ENCODE measurements around the gene KRT77.
A peak's percentile ranks its signal among the peaks of the same experiment; 100 is the strongest.

The KRT77 gene

DNA sequence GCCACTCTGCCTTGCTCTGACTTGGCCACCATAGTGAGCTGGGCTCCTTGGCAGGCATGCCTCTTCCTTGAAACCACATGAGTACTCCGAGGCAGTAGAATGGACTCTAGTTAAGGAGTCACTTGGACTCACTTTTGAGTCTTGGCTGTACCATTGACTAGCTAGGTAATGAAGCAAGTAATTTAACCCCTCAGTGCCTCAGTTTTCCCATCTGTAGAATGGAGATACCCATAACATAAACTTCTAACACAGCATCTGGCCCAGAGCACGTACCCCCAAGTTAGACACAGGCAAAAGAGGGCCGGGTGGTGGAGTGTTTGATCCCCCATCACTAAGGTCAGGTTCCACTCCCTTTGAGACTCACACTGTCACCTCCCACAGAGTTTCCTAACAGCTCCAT, 8.3 kb downstream of the KRT77 start:
- intact Hi-C loops (cut with DNase I), result no loop called here
- DNase-seq, result peak in 1 of 10 donors; percentile 13

DNA sequence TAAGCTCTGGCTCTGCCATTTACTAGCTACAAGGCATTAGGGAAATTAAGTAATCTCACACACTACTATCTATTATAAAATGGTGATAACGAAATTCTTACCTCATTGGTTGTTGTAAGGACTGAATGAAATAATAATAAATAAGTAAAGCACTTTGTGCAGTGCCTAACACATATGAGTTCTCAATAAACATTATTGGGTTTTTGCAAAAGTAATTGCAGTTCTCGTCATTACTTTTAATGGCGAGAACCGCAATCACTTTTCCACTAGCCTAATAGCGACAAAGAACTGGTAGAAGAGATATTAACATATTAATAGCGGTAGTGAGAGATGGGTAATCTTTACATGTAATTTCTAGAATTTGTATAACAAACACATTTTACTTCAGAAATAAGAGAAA, 9.2 kb downstream of the KRT77 start:
- no peak for DNase-seq
- intact Hi-C loops (cut with DNase I), result no loop called here

- no peak for DNase-seq
- intact Hi-C loops (cut with DNase I), result no loop called here
Observed at GRCh38 chr12:52693261-52693660, 10.1 kb downstream of the KRT77 start.

DNA sequence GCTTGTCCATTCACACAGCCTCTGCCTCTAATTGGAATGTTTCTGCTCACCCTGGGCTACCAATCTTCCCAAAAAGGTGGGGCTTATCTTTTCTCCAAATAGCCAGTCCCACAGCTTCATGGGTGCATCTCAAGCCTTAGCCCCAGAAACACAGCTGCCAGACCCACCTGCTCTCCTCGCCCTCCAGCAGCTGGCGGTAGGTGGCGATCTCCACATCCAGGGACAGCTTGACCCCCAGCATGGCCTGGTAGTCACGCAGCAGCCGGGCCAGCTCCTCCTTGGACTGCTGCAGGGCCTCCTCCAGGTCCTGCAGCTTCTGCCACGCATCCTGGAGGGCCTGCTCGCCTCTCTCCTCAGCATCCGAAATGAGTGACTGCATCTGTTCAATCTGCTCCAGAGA, 11.1 kb downstream of the KRT77 start:
- no peak for DNase-seq
- intact Hi-C loops (cut with DNase I), result no loop called here

DNA sequence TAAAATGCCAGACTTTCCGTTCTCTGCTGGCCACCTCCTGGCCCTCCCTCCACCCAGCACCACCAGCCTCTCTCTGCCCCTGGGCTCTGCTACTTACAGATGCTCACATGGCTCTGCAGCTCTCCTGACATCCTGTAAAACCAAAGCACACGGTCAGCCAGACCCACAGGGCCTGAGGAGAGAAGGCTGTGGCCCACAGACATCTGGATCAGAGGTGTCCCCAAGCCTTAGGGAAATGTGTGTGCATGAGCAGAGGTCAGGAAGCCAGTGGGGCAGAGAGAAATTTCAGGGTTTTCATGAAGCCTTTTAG, 11.5 kb downstream of the KRT77 start:
- intact Hi-C loops (cut with DNase I), result no loop called here
- no peak for DNase-seq

- peak in 7 of 10 donors; percentile 19 to 90 (median 46) for DNase-seq
- intact Hi-C loops (cut with DNase I), result no loop called here
Observed at GRCh38 chr12:52691076-52691840, 12.1 kb downstream of the KRT77 start.

DNA sequence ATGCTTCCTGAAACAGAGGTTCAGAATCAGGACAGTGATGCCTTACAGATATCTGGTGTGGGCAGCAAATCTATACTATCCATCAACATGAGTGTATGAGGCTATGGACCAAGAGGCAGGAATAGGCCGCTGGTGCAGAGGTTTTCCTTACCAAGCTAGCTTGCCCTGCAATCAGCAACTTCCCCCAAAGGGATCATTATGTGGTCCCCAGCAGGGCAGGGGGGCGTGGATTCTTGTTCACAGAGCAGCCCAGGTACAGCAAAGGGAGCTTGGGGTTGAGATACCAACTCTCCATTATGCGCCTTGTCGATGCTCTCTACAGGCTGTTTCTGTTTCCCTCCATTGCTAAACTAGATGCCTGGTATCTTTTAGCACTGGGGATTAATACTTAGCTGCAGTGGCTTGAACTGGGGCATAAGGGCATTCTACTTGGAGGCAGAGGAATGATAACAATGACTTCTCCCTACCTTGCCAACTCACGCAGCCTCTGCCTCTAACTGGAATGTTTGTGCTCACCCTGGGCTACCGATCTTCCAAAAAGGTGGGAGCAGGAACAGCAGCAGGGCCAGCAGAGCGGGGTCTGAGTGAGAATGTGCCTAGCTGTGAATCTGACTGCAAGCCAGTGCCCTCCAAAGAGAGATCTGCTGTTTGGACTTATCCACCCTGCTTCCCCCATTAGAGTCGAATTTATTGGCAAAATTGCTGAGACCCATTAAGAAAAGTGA, 12.8 kb downstream of the KRT77 start:
- intact Hi-C loops (cut with DNase I), result no loop called here
- no peak for DNase-seq

- intact Hi-C loops (cut with DNase I), result no loop called here
- no peak for DNase-seq
Observed at GRCh38 chr12:52689936-52690335, 13.4 kb downstream of the KRT77 start.

DNA sequence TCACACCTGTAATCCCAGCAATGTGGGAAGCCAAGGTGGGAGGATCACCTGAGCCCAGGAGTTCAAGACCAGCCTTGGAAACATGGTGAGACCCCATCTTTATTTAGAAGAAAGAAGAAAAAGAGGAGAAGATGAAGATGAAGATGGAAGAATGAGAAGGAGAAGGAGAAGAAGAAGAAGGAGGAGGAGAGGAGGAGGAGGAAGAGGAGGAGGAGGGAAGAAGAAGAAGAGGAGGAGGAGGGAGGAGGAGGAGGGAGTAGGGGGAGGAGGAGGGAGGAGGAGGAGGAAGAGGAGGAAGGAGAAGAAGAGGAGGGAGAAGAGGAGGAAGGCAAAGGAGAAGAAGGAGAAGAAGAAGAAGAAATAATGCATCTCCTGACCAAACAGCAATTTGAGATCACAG, 14.1 kb downstream of the KRT77 start:
- DNase-seq, result no peak
- intact Hi-C loops (cut with DNase I), result no loop called here

- intact Hi-C loops (cut with DNase I), result no loop called here
- DNase-seq, result no peak
Observed at GRCh38 chr12:52688481-52688880, 14.8 kb downstream of the KRT77 start.

DNA sequence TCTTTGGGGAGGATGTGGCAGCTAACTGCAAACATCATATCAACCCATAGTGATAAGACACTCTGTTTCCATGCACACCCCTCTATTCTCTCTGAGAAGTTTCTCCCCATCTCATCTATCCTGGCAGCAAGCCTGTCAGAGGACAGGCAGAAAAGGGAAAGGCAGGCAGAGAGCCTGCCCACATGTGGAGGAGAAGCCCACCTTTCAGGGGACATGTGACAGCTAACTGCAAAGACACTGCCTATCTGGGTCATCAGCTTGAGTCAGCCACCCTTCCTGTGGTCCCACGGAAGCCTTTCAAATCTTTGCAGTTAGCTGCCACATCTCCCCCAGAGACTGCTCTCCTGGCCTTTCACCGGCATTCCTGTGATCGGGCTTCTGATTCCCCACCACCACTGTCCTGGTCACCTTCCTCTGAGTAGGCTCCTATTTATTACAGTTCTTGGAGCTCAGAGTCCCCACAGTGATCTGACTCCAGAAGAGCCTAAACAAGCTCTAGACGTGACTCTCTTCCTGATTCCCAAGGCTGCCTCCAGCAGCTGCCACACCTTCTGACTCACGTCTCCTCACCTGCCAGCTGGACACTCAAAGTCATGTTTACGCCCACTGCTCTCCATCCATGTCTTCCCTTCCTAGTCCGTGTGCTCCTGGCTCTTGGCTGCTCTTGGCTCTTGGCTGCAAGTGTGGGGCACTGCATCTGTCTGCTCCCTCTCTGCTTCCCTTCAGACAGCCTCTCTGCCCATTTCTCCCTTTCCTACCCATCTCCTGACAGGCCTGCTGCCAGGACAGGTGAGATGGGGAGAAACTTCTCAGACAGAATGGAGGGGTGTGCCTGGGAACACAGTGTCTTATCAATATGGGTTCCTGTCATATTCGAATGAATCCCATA, 15.6 kb downstream of the KRT77 start:
- intact Hi-C loops (cut with DNase I), result no loop called here
- no peak for DNase-seq

DNA sequence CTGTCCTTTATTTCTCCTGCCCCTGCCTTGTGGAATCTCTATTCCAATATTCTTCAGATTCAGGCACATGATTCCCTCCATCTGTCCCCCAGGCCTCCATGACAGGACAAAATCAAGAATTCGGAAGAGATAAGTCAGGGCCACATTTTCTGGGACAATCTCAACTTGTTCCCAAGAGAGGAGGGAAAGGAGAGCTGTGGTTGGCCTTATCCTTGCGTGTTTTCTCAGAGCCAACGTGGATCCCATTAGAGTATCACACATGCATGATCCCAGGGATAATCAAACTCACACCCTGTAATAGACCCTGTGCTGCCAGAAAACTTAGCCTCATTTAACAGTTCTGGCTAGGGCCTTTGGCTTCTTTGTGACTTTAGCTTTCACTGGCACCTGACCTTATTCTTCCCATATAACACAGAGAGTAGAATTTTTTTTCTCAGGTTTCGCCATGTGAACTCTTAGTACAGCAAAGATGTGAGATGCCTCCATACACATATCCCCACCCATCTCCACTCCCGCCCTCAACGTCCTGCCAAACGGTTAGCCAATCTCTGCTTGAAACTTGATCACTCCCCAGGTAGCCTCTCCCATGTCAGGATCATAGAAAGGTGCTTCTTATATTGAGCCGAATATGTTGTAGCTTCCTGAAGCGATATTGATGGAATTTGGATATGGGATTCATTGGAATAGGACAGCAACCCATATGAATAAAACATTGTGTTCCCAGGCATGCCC, 16.4 kb downstream of the KRT77 start:
- DNase-seq, result no peak
- intact Hi-C loops (cut with DNase I), result no loop called here

DNA sequence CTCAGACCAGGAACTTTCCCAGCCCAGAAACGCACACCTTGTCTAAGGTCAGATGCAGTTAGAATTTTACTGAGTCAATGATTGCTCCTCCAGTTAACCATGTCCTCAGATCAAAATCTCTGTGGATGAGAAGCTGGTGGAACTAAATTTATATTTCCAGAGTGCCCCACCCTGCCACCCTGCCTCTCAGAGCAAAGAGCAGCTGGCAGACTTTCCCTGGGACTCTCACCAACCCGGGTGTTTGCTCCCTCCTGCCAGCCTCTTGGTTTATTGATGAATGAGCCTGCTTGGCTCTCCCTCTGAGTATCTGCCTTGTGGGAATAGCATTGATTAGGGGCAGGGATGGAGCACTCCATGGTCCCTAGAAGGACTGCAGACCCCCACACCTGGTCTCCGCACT, 17.3 kb downstream of the KRT77 start:
- DNase-seq, result no peak
- intact Hi-C loops (cut with DNase I), result no loop called here

GRCh38 chr12:52685406-52685890, 17.9 kb downstream of the KRT77 start:
- intact Hi-C loops (cut with DNase I), result no loop called here
- DNase-seq, result no peak

DNA sequence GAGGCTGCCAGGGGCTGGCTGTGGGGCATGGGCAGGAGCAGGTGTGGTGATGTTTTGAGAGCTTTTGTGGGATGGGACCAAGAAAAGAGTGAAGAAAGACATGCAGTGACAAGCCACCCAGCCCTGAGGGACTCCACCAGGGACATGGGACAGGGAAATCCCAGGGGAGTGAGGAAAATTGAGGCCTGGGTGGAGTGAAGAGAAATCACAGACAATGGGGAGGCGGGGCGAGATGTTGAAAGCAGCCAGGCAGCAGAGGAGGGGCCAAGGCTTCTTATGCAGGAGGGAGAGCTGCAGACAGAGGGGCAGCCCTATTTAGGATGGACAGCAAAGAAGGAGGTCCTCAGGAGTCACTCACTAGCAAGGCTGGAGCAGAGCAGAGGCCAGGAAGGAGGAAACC, 18.9 kb downstream of the KRT77 start:
- intact Hi-C loops (cut with DNase I), result no loop called here
- DNase-seq, result no peak

DNA sequence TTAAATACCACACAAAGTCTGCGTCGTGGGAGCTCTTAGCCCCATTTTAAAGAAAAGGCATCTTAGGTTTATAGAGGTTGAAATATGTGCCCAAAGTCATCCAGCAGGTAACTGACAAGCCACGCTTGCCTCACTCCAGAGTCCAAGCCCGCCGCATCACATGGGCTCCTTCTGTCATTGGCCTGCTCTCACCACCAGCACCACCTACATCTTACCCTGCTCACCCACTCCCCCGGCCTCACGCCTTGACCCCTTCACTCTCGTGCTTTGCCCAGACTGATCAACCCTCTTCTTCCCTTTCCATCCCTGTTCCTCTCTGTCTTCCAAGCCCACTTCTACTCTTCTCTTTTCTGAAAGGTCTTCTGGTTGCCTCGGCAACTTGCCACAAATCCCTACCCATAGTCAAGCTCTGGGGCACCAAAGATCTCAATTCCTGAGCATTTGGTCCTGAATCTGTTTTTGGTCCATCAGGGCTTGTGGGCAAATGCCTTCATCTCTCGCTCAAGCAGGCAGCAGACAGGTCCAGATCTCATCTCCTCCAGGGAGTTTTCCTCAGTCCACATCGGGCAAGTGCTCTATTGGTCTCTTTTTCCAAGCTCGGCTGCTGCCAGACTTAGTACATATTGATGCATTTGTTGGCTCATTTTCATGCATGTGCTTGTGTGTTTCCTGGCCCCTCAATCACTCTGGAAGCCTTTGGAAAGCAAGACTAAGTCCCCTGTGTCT, 19.6 kb downstream of the KRT77 start:
- intact Hi-C loops (cut with DNase I), result no loop called here
- no peak for DNase-seq

DNA sequence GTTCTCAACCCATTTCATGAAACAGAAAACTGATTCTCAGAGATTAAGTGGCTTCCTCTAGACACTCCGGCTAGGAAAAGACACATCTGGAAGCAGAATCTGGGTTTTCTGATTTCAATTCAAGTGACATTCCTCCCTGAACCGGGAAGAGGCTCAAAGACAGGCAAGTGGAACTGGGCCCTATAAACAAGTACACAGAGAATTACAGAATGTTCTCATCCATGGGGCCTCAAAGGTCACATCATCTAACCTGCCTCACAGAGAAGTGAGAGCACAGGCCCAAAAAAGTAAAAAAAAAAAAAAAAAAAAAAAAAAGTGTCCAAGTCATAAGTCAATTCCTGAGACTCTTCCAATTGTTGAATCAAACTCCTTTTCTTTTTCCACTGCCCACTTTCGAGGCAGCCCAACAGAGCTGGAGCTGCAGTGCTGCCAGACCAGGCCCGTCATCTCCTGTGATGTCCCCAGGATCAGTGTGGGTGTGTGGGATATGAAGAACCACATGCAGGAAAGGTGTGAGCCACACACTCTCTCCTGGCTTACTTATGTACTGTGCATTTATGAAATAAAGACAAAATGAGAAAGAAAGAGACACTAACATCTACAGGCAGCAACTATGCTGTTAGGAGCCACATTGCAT, 20.3 kb downstream of the KRT77 start:
- peak in 8 of 10 donors; percentile 41 to 93 (median 70) for DNase-seq
- intact Hi-C loops (cut with DNase I), result no loop called here

DNA sequence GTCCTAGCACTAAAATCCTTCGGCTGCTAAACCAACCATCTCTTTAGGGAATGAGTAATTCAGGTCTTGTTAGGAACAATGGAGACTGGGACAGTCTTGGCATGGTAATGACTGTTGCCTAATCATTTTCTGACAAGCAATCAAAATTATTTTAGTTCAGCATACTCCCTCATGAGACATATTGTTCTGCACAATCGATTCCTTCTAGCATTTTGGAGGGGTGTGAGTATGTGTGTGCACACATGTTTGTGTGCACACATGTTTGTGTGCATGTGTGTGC, 21.0 kb downstream of the KRT77 start:
- intact Hi-C loops (cut with DNase I), result no loop called here
- DNase-seq, result no peak

DNA sequence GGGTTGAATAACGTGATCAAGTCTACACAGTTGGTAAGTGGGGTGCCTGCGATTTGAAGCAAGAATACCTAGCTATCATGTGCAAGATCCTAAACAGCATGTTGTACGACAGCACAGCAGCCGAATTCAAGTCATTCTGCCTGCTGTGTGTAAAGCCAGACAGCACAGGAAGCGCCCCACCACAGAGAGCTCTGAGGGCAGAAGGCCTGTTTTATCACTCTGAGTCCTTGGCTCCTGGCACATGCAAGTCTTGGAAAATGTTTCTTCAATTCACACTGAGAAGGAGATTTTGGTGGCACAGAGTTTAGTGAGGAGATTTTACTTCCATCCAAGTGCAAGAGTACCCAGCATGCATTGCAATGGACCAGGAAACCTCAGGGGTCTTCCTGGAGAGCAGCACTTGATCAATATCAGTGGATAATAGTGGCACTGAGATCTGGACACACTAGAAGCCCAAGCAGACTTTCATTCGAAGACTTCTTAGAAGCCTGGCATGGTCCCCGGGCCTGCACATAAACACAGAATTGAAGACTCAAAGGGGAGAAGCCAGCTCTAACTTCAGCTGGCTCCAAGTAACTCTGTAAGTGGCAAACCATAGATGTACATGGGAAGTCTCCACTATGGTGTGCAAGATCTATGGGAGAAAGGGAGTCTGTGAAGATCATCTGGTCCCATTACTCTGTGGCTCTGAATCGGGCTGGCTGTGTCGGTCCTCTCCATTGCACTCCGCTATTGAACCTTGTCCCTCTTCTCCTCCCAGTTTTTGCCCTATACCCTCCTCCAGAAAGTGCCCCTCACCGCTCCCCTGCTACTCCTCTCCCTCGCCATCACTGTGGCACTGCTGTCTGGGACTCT, 21.6 kb downstream of the KRT77 start:
- intact Hi-C loops (cut with DNase I), result no loop called here
- no peak for DNase-seq

All from posterior cingulate gyrus (tissue), 11 donors.